HFFc6 (cell line): ENCODE measurements around the gene KLHL29. TPM values are rescaled to one million over a fixed set of nuclear protein-coding genes. Genes with fewer than 3 reads are reported as not detected.

ENCODE experiments used
- DNase-seq: peaks from one replicate; pipeline ENCODE4 v3.0.0-alpha.2; 2018
- H3K27ac Mint-ChIP-seq: 2 replicates; pipeline ENCODE4 v1.8.0; 2020; ENCODE audit warnings: mild to moderate bottlenecking, mixed read lengths
- H3K27me3 Mint-ChIP-seq: 2 replicates; pipeline ENCODE4 v1.8.0; 2021; ENCODE audit warnings: mild to moderate bottlenecking, moderate library complexity, mixed read lengths; ENCODE audit not compliant: insufficient read depth
- H3K36me3 Mint-ChIP-seq: 2 replicates; pipeline ENCODE4 v1.8.0; 2021; ENCODE audit warnings: low read depth, mixed read lengths
- H3K4me1 Mint-ChIP-seq: 2 replicates; pipeline ENCODE4 v1.8.0; 2020; ENCODE audit warnings: low read depth, mixed read lengths
- H3K4me3 Mint-ChIP-seq: 2 replicates; pipeline ENCODE4 v1.8.0; 2020; ENCODE audit warnings: mild to moderate bottlenecking, moderate library complexity, mixed read lengths
- H3K9me3 Mint-ChIP-seq: 2 replicates; pipeline ENCODE4 v1.8.0; 2020; ENCODE audit warnings: mild to moderate bottlenecking, mixed read lengths
- total RNA-seq, 6 experiments: library from RNA; stranded (reverse); fragmentation: NEBNext Ultra II Directional; extraction: Animal tissue kit (Norgen Biotek cat#: 25700); gene quantifications; 2 replicates in 1 of 6; 3 replicates in 5 of 6; pipeline ENCODE4 v1.2.3, GENCODE V29; 2021
- TF ChIP-seq, protein P1 (sequence below): fragments of 200-600 bp; sonication (generic); IDR thresholded peaks from 2 replicates; pipeline ENCODE4 v1.5.0; 2021; ENCODE audit warnings: antibody characterized with exemption, mild to moderate bottlenecking

The KLHL29 gene
- total RNA-seq, 6 experiments from 2014 or later, result 7.4 to 9.7 (median 8.6) TPM

DNA sequence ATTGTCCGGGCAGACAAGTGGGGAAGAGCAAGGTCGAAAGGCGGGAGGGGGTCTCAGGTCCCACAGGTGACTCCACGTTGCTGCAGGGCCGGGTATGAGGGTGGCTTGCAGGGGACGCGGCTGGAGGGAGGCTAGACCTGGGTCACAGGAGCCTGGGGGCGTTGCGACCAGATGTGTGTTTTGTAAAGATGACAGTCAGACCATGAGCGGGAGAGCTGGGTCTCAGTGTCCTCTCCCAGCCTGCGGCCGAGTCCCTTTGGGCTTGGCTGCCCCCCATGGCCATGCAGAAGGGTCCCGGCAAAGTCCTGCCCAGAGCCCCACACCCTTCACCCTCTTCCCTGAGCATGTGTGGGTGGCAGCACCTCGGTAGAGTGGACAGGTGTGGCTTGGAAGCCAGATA is 302.7 kb downstream of the KLHL29 start:
- TF ChIP-seq, protein P1, sequence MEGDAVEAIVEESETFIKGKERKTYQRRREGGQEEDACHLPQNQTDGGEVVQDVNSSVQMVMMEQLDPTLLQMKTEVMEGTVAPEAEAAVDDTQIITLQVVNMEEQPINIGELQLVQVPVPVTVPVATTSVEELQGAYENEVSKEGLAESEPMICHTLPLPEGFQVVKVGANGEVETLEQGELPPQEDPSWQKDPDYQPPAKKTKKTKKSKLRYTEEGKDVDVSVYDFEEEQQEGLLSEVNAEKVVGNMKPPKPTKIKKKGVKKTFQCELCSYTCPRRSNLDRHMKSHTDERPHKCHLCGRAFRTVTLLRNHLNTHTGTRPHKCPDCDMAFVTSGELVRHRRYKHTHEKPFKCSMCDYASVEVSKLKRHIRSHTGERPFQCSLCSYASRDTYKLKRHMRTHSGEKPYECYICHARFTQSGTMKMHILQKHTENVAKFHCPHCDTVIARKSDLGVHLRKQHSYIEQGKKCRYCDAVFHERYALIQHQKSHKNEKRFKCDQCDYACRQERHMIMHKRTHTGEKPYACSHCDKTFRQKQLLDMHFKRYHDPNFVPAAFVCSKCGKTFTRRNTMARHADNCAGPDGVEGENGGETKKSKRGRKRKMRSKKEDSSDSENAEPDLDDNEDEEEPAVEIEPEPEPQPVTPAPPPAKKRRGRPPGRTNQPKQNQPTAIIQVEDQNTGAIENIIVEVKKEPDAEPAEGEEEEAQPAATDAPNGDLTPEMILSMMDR, result no peak
- Mint-ChIP-seq H3K9me3 (no peaks in the 10 kb centered on the region), H3K36me3 (no peaks in the 10 kb centered on the region), H3K4me3 (no peak overlapping the region), H3K27ac (no peak overlapping the region), H3K4me1 (no peaks in the 10 kb centered on the region), H3K27me3 (peaks cover 4% of the 10 kb centered on the region)
- DNase-seq, result no peak

GRCh38 chr2:23688486-23689130 is 303.6 kb downstream of the KLHL29 start:
- Mint-ChIP-seq H3K27me3 (peaks cover 6% of the 10 kb centered on the region), H3K9me3 (no peaks in the 10 kb centered on the region), H3K4me3 (no peak overlapping the region), H3K4me1 (no peaks in the 10 kb centered on the region), H3K36me3 (no peaks in the 10 kb centered on the region), H3K27ac (no peak overlapping the region)
- TF ChIP-seq, protein P1, result no peak
- no peak for DNase-seq

DNA sequence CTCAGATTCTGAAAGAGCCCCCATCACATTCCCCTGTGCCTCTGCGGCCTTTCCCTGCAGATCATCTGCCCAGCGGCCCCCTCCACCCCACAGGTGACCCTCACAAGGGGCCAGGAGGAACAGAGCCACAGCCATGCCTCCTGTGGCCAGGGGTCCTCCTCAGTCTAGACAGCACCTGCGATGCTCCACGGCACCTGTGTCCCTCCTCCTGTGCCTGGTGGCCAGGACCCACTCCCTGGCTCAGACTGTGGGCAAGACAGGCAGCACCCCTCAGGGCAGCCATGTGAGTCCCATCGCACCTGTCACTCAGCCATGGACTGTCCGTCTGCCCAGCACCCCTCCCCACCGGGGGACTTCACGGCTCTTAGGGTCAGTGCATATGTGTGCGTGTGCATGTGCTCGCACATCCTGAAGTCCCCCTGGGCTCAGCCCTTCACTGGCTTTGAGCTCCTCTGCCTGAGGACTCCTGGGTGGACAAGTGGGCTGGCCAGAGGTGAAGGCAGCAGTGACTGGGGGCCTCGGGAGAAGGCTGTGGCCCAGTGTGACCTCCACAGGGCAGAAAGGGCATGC is 304.2 kb downstream of the KLHL29 start:
- no peak for DNase-seq

GRCh38 chr2:23689891-23690290 is 304.9 kb downstream of the KLHL29 start:
- Mint-ChIP-seq H3K27ac (no peak overlapping the region), H3K36me3 (no peaks in the 10 kb centered on the region), H3K4me3 (no peak overlapping the region), H3K9me3 (no peaks in the 10 kb centered on the region), H3K27me3 (peaks cover 9% of the 10 kb centered on the region), H3K4me1 (no peaks in the 10 kb centered on the region)
- TF ChIP-seq, protein P1, result no peak
- DNase-seq, result no peak

More for the DNA sequence above, 304.2 kb downstream of the KLHL29 start:
- peaks cover 7% of the 10 kb centered on the region for H3K27me3 Mint-ChIP-seq
- H3K9me3 Mint-ChIP-seq, result no peaks in the 10 kb centered on the region
- H3K4me1 Mint-ChIP-seq, result no peaks in the 10 kb centered on the region
- TF ChIP-seq, protein P1, result no peak
- no peaks in the 10 kb centered on the region for H3K36me3 Mint-ChIP-seq
- H3K27ac Mint-ChIP-seq, result no peak overlapping the region
- H3K4me3 Mint-ChIP-seq, result no peak overlapping the region

- Mint-ChIP-seq H3K4me1 (no peaks in the 10 kb centered on the region), H3K36me3 (no peaks in the 10 kb centered on the region), H3K27ac (no peak overlapping the region), H3K27me3 (peaks cover 8% of the 10 kb centered on the region), H3K9me3 (no peaks in the 10 kb centered on the region), H3K4me3 (no peak overlapping the region)
- TF ChIP-seq, protein P1, result no peak
- DNase-seq, result no peak
Observed at GRCh38 chr2:23690421-23691105, 305.6 kb downstream of the KLHL29 start.
